ENCODE results near the gene ETS2.

Gene ETS2

GRCh38 chr21:38819051-38819718 is 13.5 kb downstream of the ETS2 start:
- POLR2A ChIA-PET = no interaction called here
- DNase-seq (ENCODE audit: extremely low spot score) = no peak
- TF ChIP-seq CTCF (IDR thresholded peaks at IDR 0.05; ENCODE audit: control extremely low read depth, extremely low read depth, low read depth, missing control alignments) = no peak
- CTCF ChIA-PET = no interaction called here

GRCh38 chr21:38819719-38820159 is 14.0 kb downstream of the ETS2 start:
- no peak for TF ChIP-seq CTCF (IDR thresholded peaks at IDR 0.05; ENCODE audit: control extremely low read depth, extremely low read depth, low read depth, missing control alignments)
- DNase-seq (ENCODE audit: extremely low spot score) = no peak
- ChIA-PET CTCF (interaction anchor here (1.2 kb wide), 1 partner anchor 10 kb away, joined by 4 read pairs; no protein-coding TSS in a partner anchor), POLR2A (no interaction called here)

GRCh38 chr21:38820471-38821239 is 14.9 kb downstream of the ETS2 start:
- ChIA-PET CTCF (interaction anchor here (1.2 kb wide), 1 partner anchor 11 kb away, joined by 4 read pairs; no protein-coding TSS in a partner anchor), POLR2A (no interaction called here)
- DNase-seq (ENCODE audit: extremely low spot score) = no peak
- TF ChIP-seq CTCF (IDR thresholded peaks at IDR 0.05; ENCODE audit: control extremely low read depth, extremely low read depth, low read depth, missing control alignments) = no peak

GRCh38 chr21:38821248-38821647 is 15.5 kb downstream of the ETS2 start:
- TF ChIP-seq CTCF (IDR thresholded peaks at IDR 0.05; ENCODE audit: control extremely low read depth, extremely low read depth, low read depth, missing control alignments) = no peak
- CTCF ChIA-PET = no interaction called here
- POLR2A ChIA-PET = no interaction called here
- no peak for DNase-seq (ENCODE audit: extremely low spot score)

- ChIA-PET CTCF (interaction anchor here (1.1 to 2.1 kb wide), 2 partner anchors 13 to 17 kb away, joined by 5 to 6 read pairs; no protein-coding TSS in a partner anchor), POLR2A (no interaction called here)
- TF ChIP-seq CTCF (IDR thresholded peaks at IDR 0.05; ENCODE audit: control extremely low read depth, extremely low read depth, low read depth, missing control alignments) = no peak
- DNase-seq (ENCODE audit: extremely low spot score) = no peak
Measured at GRCh38 chr21:38821959-38822682, 16.4 kb downstream of the ETS2 start.

GRCh38 chr21:38822778-38823238 is 17.1 kb downstream of the ETS2 start:
- ChIA-PET POLR2A (no interaction called here), CTCF (interaction anchor here (1.1 to 2.1 kb wide), 2 partner anchors 13 to 18 kb away, joined by 5 to 6 read pairs; no protein-coding TSS in a partner anchor)
- no peak for DNase-seq (ENCODE audit: extremely low spot score)
- TF ChIP-seq CTCF (IDR thresholded peaks at IDR 0.05; ENCODE audit: control extremely low read depth, extremely low read depth, low read depth, missing control alignments) = no peak

Measured in GM10248 (cell line).